Peyer's patch (tissue), 4 donors: ENCODE data around the gene PLEKHA7. TPM values are rescaled to one million over a fixed set of nuclear protein-coding genes. Genes with fewer than 3 reads are reported as not detected.

ENCODE experiments used
- DNase-seq, 3 donors: peaks; one replicate each; pipeline ENCODE4 v3.0.0-alpha.2; 2017 to 2019
- H3K27ac ChIP-seq, 4 donors: fragments of 200-600 bp; sonication (generic); one replicate each; pipeline ENCODE4 v1.5.1; 2016 to 2019
- H3K27me3 ChIP-seq, 2 donors: fragments of 200-600 bp; sonication (generic); one replicate each; pipeline ENCODE4 v1.5.1; 2019
- H3K36me3 ChIP-seq, 3 donors: fragments of 200-600 bp; sonication (generic); one replicate each; pipeline ENCODE4 v1.5.1; 2016 to 2019
- H3K4me1 ChIP-seq, 4 donors: fragments of 200-600 bp; sonication (generic); one replicate each; pipeline ENCODE4 v1.5.1; 2016 to 2019
- H3K4me3 ChIP-seq, 4 donors: fragments of 200-600 bp; sonication (generic); 1 replicate in 3 of 4; 2 replicates in 1 of 4; pipeline ENCODE4 v1.5.1; 2016 to 2019; ENCODE audit warnings: mild to moderate bottlenecking in 1 of 4
- H3K9me3 ChIP-seq, 4 donors: fragments of 200-600 bp; sonication (generic); one replicate each; pipeline ENCODE4 v1.5.1; 2016 to 2019; ENCODE audit warnings: mild to moderate bottlenecking in 1 of 4
- POLR2A ChIP-seq, 2 donors: fragments of 450-650 bp; IDR thresholded peaks; one replicate each; pipeline ENCODE4 v1.5.1; 2017; ENCODE audit warnings: antibody characterized with exemption in 2 of 2, mild to moderate bottlenecking in 2 of 2, moderate library complexity in 2 of 2
- total RNA-seq, 4 donors: library from RNA; depleted of rRNA; stranded (reverse); fragments of >200 nt; gene quantifications; one replicate each; pipeline ENCODE4 v1.1.0, GENCODE V29; 2016
- TF ChIP-seq, protein P1 (sequence below), 6 experiments: fragments of 450-650 bp in 4 of 6; fragments of 200-600 bp in 2 of 6; sonication (generic) in 1 of 6; IDR thresholded peaks; one replicate each; pipeline ENCODE4 v1.5.1; 2017 to 2019; ENCODE audit warnings: antibody characterized with exemption in 6 of 6, mild to moderate bottlenecking in 3 of 6, moderate library complexity in 1 of 6

The PLEKHA7 gene
- total RNA-seq, 4 donors from 2014 or later: 129 to 211 (median 176) TPM

DNA sequence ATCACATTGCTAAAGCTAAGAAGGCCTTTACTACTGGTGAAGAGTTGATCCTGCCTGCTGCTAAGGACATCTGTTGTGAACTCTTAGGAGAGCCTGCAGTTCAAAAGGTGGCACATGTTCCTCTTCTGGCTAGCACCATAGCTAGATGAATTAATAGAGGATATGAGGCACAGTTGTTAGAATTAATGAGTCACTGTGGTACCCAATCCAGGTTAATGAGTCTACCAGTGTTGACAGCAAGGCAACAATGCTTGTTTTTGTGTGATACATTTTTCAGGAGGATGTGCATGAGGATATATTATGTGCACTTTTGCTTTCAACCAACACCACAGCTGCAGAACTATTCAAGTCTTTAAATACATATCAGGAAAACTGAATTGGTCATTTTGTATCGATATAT is 263.8 kb downstream of the PLEKHA7 start:
- Histone ChIP-seq H3K36me3 (peaks cover 0 to 99% (median 0%) of the 10 kb centered on the region in 3 donors), H3K4me1 (no peaks in the 10 kb centered on the region), H3K27ac (no peak overlapping the region), H3K9me3 (no peaks in the 10 kb centered on the region), H3K4me3 (no peak overlapping the region), H3K27me3 (no peaks in the 10 kb centered on the region)
- DNase-seq: no peak
- TF ChIP-seq POLR2A (IDR thresholded peaks at IDR 0.05): no peak
- TF ChIP-seq, protein P1, sequence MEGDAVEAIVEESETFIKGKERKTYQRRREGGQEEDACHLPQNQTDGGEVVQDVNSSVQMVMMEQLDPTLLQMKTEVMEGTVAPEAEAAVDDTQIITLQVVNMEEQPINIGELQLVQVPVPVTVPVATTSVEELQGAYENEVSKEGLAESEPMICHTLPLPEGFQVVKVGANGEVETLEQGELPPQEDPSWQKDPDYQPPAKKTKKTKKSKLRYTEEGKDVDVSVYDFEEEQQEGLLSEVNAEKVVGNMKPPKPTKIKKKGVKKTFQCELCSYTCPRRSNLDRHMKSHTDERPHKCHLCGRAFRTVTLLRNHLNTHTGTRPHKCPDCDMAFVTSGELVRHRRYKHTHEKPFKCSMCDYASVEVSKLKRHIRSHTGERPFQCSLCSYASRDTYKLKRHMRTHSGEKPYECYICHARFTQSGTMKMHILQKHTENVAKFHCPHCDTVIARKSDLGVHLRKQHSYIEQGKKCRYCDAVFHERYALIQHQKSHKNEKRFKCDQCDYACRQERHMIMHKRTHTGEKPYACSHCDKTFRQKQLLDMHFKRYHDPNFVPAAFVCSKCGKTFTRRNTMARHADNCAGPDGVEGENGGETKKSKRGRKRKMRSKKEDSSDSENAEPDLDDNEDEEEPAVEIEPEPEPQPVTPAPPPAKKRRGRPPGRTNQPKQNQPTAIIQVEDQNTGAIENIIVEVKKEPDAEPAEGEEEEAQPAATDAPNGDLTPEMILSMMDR (IDR thresholded peaks at IDR 0.05): no peak

DNA sequence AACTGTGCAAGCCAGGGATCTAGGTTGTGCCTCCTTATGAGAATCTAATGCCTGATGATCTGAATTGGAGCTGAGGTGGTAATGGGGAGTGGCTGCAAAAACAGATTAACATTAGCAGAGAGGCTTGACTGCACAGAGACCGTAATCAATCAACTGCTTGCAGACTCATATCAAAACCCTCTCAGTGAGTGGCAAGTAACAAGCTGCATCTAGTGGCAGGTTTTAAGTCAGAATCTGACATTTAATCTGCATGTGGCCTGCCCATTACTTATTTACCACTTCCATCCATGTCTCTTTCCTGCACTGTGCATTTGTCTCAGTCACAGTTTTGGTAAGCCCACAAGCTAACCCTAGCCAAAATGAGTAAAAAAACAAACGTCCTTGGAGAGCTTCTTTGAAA is 264.5 kb downstream of the PLEKHA7 start:
- H3K36me3 ChIP-seq: peaks cover 0 to 97% (median 0%) of the 10 kb centered on the region in 3 donors
- no peak overlapping the region for H3K4me3 ChIP-seq
- DNase-seq: no peak

DNA sequence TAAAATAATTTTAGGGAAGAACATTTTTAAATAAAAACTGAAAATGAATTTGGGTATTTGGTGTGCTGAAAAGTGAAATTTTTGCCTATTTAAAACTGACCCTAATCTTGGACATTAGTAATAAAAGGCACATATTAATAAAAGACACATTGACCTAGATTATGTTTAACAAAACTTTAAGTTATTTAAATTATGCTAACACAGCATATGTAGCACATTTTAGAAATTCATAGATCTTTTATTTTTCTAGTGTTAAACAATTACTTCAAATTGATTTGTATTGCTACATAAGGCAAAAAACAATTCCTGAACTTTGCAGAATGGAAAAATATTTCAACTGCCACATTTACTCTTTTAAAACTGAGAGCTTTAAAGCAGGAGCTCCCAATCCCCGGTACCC is 265.1 kb downstream of the PLEKHA7 start:
- H3K27ac ChIP-seq: no peak overlapping the region
- no peak for DNase-seq
- peaks cover 0 to 92% (median 0%) of the 10 kb centered on the region in 3 donors for H3K36me3 ChIP-seq
- H3K9me3 ChIP-seq: no peaks in the 10 kb centered on the region
- no peaks in the 10 kb centered on the region for H3K27me3 ChIP-seq
- TF ChIP-seq POLR2A (IDR thresholded peaks at IDR 0.05): no peak
- TF ChIP-seq, protein P1 (IDR thresholded peaks at IDR 0.05): no peak
- no peaks in the 10 kb centered on the region for H3K4me1 ChIP-seq
- no peak overlapping the region for H3K4me3 ChIP-seq

More for the DNA sequence above, 264.5 kb downstream of the PLEKHA7 start:
- H3K27me3 ChIP-seq: no peaks in the 10 kb centered on the region
- H3K4me1 ChIP-seq: no peaks in the 10 kb centered on the region
- TF ChIP-seq, protein P1 (IDR thresholded peaks at IDR 0.05): no peak
- TF ChIP-seq POLR2A (IDR thresholded peaks at IDR 0.05): no peak
- H3K27ac ChIP-seq: no peak overlapping the region
- no peaks in the 10 kb centered on the region for H3K9me3 ChIP-seq

DNA sequence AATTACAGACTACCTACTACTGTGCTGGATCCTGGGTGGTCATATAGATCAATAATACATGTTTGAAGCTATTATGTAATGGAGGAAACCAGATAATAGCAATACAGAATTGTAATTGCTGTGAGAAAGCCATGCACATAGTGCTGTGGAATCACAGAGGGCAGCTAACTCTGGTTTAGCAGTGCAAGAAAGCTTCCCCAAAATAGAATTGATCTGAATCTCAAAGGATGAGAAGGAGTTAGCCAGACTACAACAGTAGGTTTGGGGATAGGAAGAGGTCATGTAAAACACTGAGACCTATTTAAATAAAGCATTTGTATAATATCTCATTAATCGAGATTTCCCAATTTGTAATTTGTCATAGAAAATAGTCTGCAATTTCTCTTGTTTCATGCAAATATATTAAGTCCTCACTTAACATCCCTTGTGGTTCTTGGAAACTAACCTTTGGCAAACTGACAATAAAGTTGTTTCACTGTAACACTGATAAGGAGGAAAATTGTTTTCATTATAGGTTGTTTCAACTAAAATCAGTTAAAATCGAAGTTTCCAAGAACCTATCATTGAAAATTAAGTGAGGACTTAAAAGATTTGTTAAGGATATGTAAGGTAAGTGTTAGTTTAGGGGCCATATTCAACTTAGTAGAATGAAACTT is 268.1 kb downstream of the PLEKHA7 start:
- H3K9me3 ChIP-seq: no peaks in the 10 kb centered on the region
- TF ChIP-seq POLR2A (IDR thresholded peaks at IDR 0.05): no peak
- TF ChIP-seq, protein P1 (IDR thresholded peaks at IDR 0.05): no peak
- H3K27ac ChIP-seq: no peak overlapping the region
- H3K4me3 ChIP-seq: no peak overlapping the region
- H3K27me3 ChIP-seq: no peaks in the 10 kb centered on the region
- DNase-seq: no peak
- H3K36me3 ChIP-seq: peaks cover 0 to 62% (median 0%) of the 10 kb centered on the region in 3 donors
- H3K4me1 ChIP-seq: peaks cover 0 to 17% (median 0%) of the 10 kb centered on the region in 4 donors

DNA sequence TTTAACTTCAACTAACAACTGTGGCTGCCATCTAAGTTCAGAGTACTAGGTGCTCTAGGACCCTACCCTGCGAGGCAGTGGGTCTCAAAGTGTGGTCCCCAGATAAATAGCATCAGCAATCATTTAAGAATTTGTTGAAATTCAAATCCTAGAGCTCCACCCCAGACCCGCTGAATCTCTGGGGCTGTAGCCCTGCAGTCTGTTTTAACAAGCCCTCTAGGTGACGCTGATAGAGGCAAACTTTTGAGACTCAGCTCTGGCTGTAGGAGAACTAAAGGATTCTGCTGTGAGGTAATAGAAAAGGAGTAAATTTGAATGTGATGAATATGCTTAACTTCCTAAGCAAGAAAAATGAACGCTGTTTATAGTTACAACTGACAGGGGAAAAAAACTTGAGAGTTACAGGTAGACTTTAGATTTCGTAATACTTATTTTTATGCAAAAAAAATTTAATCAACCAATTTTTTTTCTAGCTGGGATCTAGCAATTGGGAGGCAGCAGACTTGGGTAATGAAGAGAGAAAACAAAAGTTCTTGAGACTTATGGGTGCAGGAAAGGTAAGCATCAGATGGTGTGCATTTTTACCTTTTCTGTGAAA is 270.0 kb downstream of the PLEKHA7 start:
- TF ChIP-seq POLR2A (IDR thresholded peaks at IDR 0.05): no peak
- TF ChIP-seq, protein P1 (IDR thresholded peaks at IDR 0.05): no peak
- no peaks in the 10 kb centered on the region for H3K27me3 ChIP-seq
- H3K4me1 ChIP-seq: peaks cover 0 to 29% (median 3%) of the 10 kb centered on the region in 4 donors
- no peak overlapping the region for H3K27ac ChIP-seq
- DNase-seq: no peak
- no peak overlapping the region for H3K4me3 ChIP-seq
- no peaks in the 10 kb centered on the region for H3K9me3 ChIP-seq
- H3K36me3 ChIP-seq: peaks cover 0 to 43% (median 0%) of the 10 kb centered on the region in 3 donors
